ENCODE measurements around the gene THSD4. TPM values are rescaled to one million over a fixed set of nuclear protein-coding genes. Genes with fewer than 3 reads are reported as not detected.
A peak's percentile ranks its signal among the peaks of the same experiment; 100 is the strongest.

The THSD4 gene
- total and polyA plus RNA-seq, 2 donors (not counting 1 experiment from before 2014, with no cell fraction given), result 43.1 to 95.5 TPM

DNA sequence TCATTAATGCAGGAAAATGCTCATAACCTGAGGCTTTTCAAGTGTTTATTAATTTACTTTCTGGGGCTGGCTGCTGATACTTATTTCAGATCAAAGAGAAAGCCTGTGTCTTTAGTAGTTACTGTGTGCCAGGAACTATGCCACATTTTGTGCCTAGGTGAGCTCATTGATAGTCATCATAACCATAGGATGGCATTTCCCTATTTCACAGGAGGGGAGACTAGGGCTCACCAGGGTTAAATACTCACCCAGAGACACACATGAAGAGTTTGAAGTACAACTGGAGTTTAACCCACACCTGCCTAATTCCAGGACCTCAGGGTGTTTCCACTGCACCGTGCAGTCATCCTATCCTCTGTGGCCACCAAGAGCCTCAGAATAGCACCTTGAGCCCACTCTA is 430.7 kb downstream of the THSD4 start:
- Histone ChIP-seq H3K4me2 (ENCODE audit: extremely low read depth, insufficient read depth, low read length) (no peak overlapping the region), H3K4me3 (replicated peaks in 1 of 4; ENCODE audit: control extremely low read depth in 1 of 4, insufficient read depth in 1 of 4, low read depth in 3 of 4, low read length in 4 of 4) (no peak overlapping the region), H3K27me3 (ENCODE audit: control insufficient read depth, insufficient read depth, low read length) (no peaks in the 10 kb centered on the region), H3K9ac (ENCODE audit: insufficient read depth, low read length) (no peak overlapping the region), H4K20me1 (ENCODE audit: control insufficient read depth, extremely low read depth, insufficient read depth, low read length) (no peaks in the 10 kb centered on the region), H2AFZ (ENCODE audit: low read length) (no peak overlapping the region), H3K4me1 (ENCODE audit: control insufficient read depth, extremely low read depth, insufficient read depth, low read length) (no peaks in the 10 kb centered on the region), H3K9me3 (ENCODE audit: control insufficient read depth, insufficient read depth, low read depth, low read length) (no peaks in the 10 kb centered on the region), H3K79me2 (ENCODE audit: control insufficient read depth, insufficient read depth, low read length) (no peaks in the 10 kb centered on the region), H3K27ac (ENCODE audit: insufficient read depth, low read length) (no peak overlapping the region), H3K36me3 (ENCODE audit: control insufficient read depth, insufficient read depth, low read length) (no peaks in the 10 kb centered on the region)
- TF ChIP-seq EZH2 (IDR thresholded peaks at IDR 0.05; ENCODE audit: low read length, missing control alignments), result no peak
- TF ChIP-seq, protein P1, sequence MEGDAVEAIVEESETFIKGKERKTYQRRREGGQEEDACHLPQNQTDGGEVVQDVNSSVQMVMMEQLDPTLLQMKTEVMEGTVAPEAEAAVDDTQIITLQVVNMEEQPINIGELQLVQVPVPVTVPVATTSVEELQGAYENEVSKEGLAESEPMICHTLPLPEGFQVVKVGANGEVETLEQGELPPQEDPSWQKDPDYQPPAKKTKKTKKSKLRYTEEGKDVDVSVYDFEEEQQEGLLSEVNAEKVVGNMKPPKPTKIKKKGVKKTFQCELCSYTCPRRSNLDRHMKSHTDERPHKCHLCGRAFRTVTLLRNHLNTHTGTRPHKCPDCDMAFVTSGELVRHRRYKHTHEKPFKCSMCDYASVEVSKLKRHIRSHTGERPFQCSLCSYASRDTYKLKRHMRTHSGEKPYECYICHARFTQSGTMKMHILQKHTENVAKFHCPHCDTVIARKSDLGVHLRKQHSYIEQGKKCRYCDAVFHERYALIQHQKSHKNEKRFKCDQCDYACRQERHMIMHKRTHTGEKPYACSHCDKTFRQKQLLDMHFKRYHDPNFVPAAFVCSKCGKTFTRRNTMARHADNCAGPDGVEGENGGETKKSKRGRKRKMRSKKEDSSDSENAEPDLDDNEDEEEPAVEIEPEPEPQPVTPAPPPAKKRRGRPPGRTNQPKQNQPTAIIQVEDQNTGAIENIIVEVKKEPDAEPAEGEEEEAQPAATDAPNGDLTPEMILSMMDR (conservative IDR thresholded peaks at IDR 0.05 in 1 of 2, IDR thresholded peaks at IDR 0.05 in 1 of 2; ENCODE audit: low read depth in 1 of 2, low read length in 2 of 2), result no peak
- no peak for DNase-seq (ENCODE audit: low read depth in 2 of 2)

DNA sequence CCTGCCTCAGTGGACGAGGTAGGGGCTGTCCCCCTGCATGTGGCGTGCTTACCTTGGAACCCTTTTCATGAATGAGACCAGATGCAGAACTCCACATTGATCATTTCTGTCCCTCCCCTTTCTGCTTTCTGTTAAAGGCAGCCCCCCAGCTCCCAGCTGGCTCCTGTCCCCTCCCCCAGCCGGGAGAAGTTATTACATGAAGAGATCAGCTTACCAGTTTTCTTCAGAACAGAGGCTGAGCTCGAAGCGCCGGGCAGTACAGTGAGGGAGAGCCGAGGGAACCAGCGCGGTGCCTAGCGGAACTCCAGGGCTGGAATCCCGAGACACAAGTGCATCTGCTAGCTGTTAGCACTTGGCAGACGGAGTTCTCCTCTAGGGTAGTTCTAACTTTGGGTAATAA is 431.7 kb downstream of the THSD4 start:
- Histone ChIP-seq H3K27ac (ENCODE audit: insufficient read depth, low read length) (no peak overlapping the region), H3K4me1 (ENCODE audit: control insufficient read depth, extremely low read depth, insufficient read depth, low read length) (no peaks in the 10 kb centered on the region), H3K27me3 (ENCODE audit: control insufficient read depth, insufficient read depth, low read length) (no peaks in the 10 kb centered on the region), H3K9me3 (ENCODE audit: control insufficient read depth, insufficient read depth, low read depth, low read length) (no peaks in the 10 kb centered on the region), H3K36me3 (ENCODE audit: control insufficient read depth, insufficient read depth, low read length) (no peaks in the 10 kb centered on the region), H3K9ac (ENCODE audit: insufficient read depth, low read length) (no peak overlapping the region), H3K79me2 (ENCODE audit: control insufficient read depth, insufficient read depth, low read length) (no peaks in the 10 kb centered on the region), H3K4me3 (replicated peaks in 1 of 4; ENCODE audit: control extremely low read depth in 1 of 4, insufficient read depth in 1 of 4, low read depth in 3 of 4, low read length in 4 of 4) (peak overlapping the region in 1 of 4 experiments; percentile 11), H4K20me1 (ENCODE audit: control insufficient read depth, extremely low read depth, insufficient read depth, low read length) (no peaks in the 10 kb centered on the region), H2AFZ (ENCODE audit: low read length) (no peak overlapping the region), H3K4me2 (ENCODE audit: extremely low read depth, insufficient read depth, low read length) (peak overlapping the region; percentile 15)
- DNase-seq (ENCODE audit: low read depth in 2 of 2), result no peak
- TF ChIP-seq, protein P1 (conservative IDR thresholded peaks at IDR 0.05 in 1 of 2, IDR thresholded peaks at IDR 0.05 in 1 of 2; ENCODE audit: low read depth in 1 of 2, low read length in 2 of 2), result no peak
- TF ChIP-seq EZH2 (IDR thresholded peaks at IDR 0.05; ENCODE audit: low read length, missing control alignments), result no peak

DNA sequence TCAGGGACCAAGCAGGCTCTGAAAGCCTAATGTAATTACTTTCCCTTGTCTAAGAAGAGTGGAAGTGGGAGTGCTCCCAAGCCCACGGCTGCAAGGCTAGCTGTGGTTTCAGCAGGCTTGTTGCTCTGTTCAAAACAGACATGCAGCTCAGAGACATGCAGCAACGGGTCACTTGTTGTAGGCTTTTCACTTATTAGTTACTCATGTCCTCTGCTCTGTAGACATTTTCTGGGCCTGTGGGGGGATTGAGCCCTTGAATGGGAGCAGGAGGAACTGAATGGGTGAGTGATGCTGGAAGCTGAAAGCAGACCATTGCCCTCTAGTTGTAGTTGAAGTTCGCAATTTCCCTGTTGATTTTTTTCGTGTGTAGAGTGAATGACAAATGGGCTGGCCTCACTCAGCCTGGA is 433.1 kb downstream of the THSD4 start:
- Histone ChIP-seq H3K4me3 (replicated peaks in 1 of 4; ENCODE audit: control extremely low read depth in 1 of 4, insufficient read depth in 1 of 4, low read depth in 3 of 4, low read length in 4 of 4) (no peak overlapping the region), H3K27me3 (ENCODE audit: control insufficient read depth, insufficient read depth, low read length) (no peaks in the 10 kb centered on the region), H3K36me3 (ENCODE audit: control insufficient read depth, insufficient read depth, low read length) (no peaks in the 10 kb centered on the region)

More for the DNA sequence above, 433.1 kb downstream of the THSD4 start:
- Histone ChIP-seq H3K9me3 (ENCODE audit: control insufficient read depth, insufficient read depth, low read depth, low read length) (no peaks in the 10 kb centered on the region), H3K4me2 (ENCODE audit: extremely low read depth, insufficient read depth, low read length) (no peak overlapping the region), H3K27ac (ENCODE audit: insufficient read depth, low read length) (no peak overlapping the region), H3K79me2 (ENCODE audit: control insufficient read depth, insufficient read depth, low read length) (no peaks in the 10 kb centered on the region), H2AFZ (ENCODE audit: low read length) (no peak overlapping the region), H4K20me1 (ENCODE audit: control insufficient read depth, extremely low read depth, insufficient read depth, low read length) (no peaks in the 10 kb centered on the region), H3K4me1 (ENCODE audit: control insufficient read depth, extremely low read depth, insufficient read depth, low read length) (no peaks in the 10 kb centered on the region), H3K9ac (ENCODE audit: insufficient read depth, low read length) (no peak overlapping the region)
- DNase-seq (ENCODE audit: low read depth in 2 of 2), result no peak
- no peak for TF ChIP-seq EZH2 (IDR thresholded peaks at IDR 0.05; ENCODE audit: low read length, missing control alignments)
- TF ChIP-seq, protein P1 (conservative IDR thresholded peaks at IDR 0.05 in 1 of 2, IDR thresholded peaks at IDR 0.05 in 1 of 2; ENCODE audit: low read depth in 1 of 2, low read length in 2 of 2), result no peak

Data from fibroblast of lung (primary cell).